Ovary (tissue), 9 donors: ENCODE measurements around the gene SEMA5B. TPM values are rescaled to one million over a fixed set of nuclear protein-coding genes. Genes with fewer than 3 reads are reported as not detected.

ENCODE experiments used
- DNase-seq, 5 donors: peaks; one replicate each; pipeline ENCODE4 v3.0.0-alpha.2; 2019 to 2020
- H3K27ac ChIP-seq, 2 donors: fragments of 200-600 bp; one replicate each; pipeline versions ENCODE4 v1.5.1 to v1.8.0; 2019 to 2022
- H3K27me3 ChIP-seq: fragments of 200-600 bp; one replicate; pipeline ENCODE4 v1.8.0; 2022
- H3K36me3 ChIP-seq: fragments of 200-600 bp; sonication (generic); one replicate; pipeline ENCODE4 v1.5.1; 2019
- H3K4me1 ChIP-seq: one replicate; pipeline ENCODE4 v1.8.1; 2013; ENCODE audit warnings: mild to moderate bottlenecking, moderate library complexity; ENCODE audit not compliant: insufficient read depth
- H3K4me3 ChIP-seq: fragments of 200-600 bp; sonication (generic); one replicate; pipeline ENCODE4 v1.5.1; 2017
- H3K9me3 ChIP-seq, 2 donors: fragments of 200-600 bp in 1 of 2; sonication (generic) in 1 of 2; one replicate each; pipeline versions ENCODE4 v1.5.1 to v1.8.1; 2013 to 2019; ENCODE audit warnings: mild to moderate bottlenecking in 1 of 2, moderate library complexity in 1 of 2
- EP300 ChIP-seq: sonication (generic); formaldehyde crosslinking; IDR thresholded peaks from one replicate; pipeline ENCODE4 v1.6.1; 2017; ENCODE audit warnings: antibody characterized with exemption
- POLR2A ChIP-seq: fragments of 450-650 bp; IDR thresholded peaks from one replicate; pipeline ENCODE4 v1.6.1; 2017; ENCODE audit warnings: antibody characterized with exemption, mild to moderate bottlenecking, moderate library complexity
- WGBS, 3 donors: extraction: QIAGEN DNeasy Blood & Tissue Kit in 1 of 3; methylation state at CpG; one replicate each; pipeline versions ENCODE4 v1.1.5 to v1.1.7; 2013 to 2017; 5-methylcytosine and 5-hydroxymethylcytosine counted together
- intact Hi-C, 4 donors: fragments of 100-400 bp; cut with DNase I; formaldehyde crosslinking; loops; one replicate each; pipeline versions ENCODE4 v1.11.0 to v1.15.1; 2022 to 2023
- polyA plus RNA-seq, 2 donors: library from polyadenylated mRNA; stranded (reverse); fragments of 200-250 nt in 1 of 2; fragments of 350-450 nt in 1 of 2; fragmentation: Illumina TruSeq in 1 of 2; extraction: RNeasy Lipid Tissue Mini Kit (QIAGEN cat#74804) in 1 of 2; gene quantifications; one replicate each; pipeline ENCODE4 v1.2.3, GENCODE V29; 2013 to 2014
- total RNA-seq, 7 donors: library from RNA; depleted of rRNA in 2 of 7; stranded (reverse); fragments of >200 nt in 2 of 7; fragmentation: NEBNext Ultra II Directional in 3 of 7; extraction: Animal tissue kit (Norgen Biotek cat#: 25700) in 3 of 7; gene quantifications; one replicate each; pipeline versions ENCODE4 v1.1.0 to v1.2.4, GENCODE V29; 2016 to 2023
- TF ChIP-seq, protein P1 (sequence below), 3 donors: fragments of 450-650 bp in 2 of 3; fragments of 200-600 bp in 1 of 3; IDR thresholded peaks; one replicate each; pipeline versions ENCODE4 v1.5.1 to v1.8.0; 2016 to 2022; ENCODE audit warnings: antibody characterized with exemption in 3 of 3, mild to moderate bottlenecking in 1 of 3
- donor health status: DM: no; HTN: no; CAD: no; lungs with moderate emphysema.
- donor health status: DM: no; HTN: no; CAD: no.
- donor health status: Bipolar disorder and iron deficiency.
- donor health status: DM: yes; HTN: yes; CAD: no.
- donor health status: DM: no; HTN: no; CAD: no.
- donor health status: DM: yes; HTN: yes; CAD: no.

Gene SEMA5B
- total and polyA plus RNA-seq, 9 donors = 0.22 to 3.1 (median 1.3) TPM

DNA sequence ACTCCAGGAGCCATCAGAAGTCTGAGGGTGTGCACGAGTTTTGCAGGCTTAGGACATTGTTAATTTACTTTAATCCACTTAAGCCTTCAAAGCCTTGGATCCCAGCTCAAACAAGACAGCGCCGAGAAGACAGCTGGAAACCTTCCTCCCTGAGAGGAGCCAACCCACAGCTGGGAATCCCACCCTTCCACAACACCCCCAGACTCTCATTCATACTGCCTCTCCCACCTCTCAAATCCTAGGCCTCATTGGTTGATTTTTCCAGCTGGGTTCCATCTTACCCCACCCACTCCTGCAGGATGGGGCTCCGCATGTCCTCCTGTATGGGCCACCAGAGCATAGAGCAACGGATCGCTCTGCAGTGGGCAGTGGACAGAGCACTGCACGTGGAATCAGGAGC lies 80.4 kb downstream of the SEMA5B start:
- Histone ChIP-seq H3K9me3 (no peaks in the 10 kb centered on the region), H3K4me3 (no peak overlapping the region), H3K4me1 (no peaks in the 10 kb centered on the region), H3K36me3 (no peaks in the 10 kb centered on the region), H3K27me3 (no peaks in the 10 kb centered on the region), H3K27ac (no peak overlapping the region)
- intact Hi-C loops = loop anchor here in 1 of 4 donors (10.0 kb wide), 2 partner anchors 78 to 92 kb away; partner anchors contain the start of gene SEMA5B
- DNase-seq = no peak
- TF ChIP-seq EP300 (no peak), POLR2A (no peak)
- TF ChIP-seq, protein P1, sequence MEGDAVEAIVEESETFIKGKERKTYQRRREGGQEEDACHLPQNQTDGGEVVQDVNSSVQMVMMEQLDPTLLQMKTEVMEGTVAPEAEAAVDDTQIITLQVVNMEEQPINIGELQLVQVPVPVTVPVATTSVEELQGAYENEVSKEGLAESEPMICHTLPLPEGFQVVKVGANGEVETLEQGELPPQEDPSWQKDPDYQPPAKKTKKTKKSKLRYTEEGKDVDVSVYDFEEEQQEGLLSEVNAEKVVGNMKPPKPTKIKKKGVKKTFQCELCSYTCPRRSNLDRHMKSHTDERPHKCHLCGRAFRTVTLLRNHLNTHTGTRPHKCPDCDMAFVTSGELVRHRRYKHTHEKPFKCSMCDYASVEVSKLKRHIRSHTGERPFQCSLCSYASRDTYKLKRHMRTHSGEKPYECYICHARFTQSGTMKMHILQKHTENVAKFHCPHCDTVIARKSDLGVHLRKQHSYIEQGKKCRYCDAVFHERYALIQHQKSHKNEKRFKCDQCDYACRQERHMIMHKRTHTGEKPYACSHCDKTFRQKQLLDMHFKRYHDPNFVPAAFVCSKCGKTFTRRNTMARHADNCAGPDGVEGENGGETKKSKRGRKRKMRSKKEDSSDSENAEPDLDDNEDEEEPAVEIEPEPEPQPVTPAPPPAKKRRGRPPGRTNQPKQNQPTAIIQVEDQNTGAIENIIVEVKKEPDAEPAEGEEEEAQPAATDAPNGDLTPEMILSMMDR (IDR thresholded peaks at IDR 0.05) = no peak
- WGBS, 3 donors = 24 to 53% (median 35%) methylated on average over 7 of the region's 7 CpGs

- TF ChIP-seq POLR2A (no peak), EP300 (no peak)
- TF ChIP-seq, protein P1 (IDR thresholded peaks at IDR 0.05) = no peak
- intact Hi-C loops = loop anchor here in 1 of 4 donors (10.0 kb wide), 2 partner anchors 79 to 91 kb away; partner anchors contain the start of gene SEMA5B
- no peaks in the 10 kb centered on the region for H3K36me3 ChIP-seq
- DNase-seq = no peak
- H3K27ac ChIP-seq = no peak overlapping the region
- no peaks in the 10 kb centered on the region for H3K9me3 ChIP-seq
- H3K27me3 ChIP-seq = no peaks in the 10 kb centered on the region
- no peaks in the 10 kb centered on the region for H3K4me1 ChIP-seq
- H3K4me3 ChIP-seq = no peak overlapping the region
These were observed 81.4 kb downstream of the SEMA5B start for GRCh38 chr3:122946185-122946584.

DNA sequence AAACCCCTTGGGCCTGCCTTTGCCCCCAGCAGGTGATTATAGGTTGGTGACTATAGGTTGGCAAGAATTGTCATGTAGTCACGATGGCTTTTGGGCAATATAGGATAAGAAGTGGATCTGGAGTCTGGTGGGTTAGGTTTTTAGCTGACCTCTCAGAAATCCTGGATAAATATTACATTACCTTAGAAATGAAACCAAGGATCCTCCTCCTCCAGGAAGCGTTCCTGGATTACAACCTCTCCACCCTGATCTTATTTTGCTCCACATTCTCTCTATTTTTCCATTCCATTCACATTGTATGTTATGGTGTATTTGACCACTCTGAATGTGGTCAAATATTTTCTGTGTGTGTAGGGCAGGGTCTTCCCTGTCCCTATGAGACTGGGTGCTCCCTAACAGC lies 82.3 kb downstream of the SEMA5B start:
- Histone ChIP-seq H3K27me3 (no peaks in the 10 kb centered on the region), H3K36me3 (no peaks in the 10 kb centered on the region), H3K4me3 (no peak overlapping the region), H3K9me3 (no peaks in the 10 kb centered on the region), H3K27ac (no peak overlapping the region), H3K4me1 (peaks cover 3% of the 10 kb centered on the region)
- no peak for TF ChIP-seq EP300
- TF ChIP-seq, protein P1 (IDR thresholded peaks at IDR 0.05) = no peak
- no peak for TF ChIP-seq POLR2A
- 71 to 82% (median 77%) methylated on average over 2 of the region's 2 CpGs for WGBS, 3 donors
- no peak for DNase-seq
- intact Hi-C loops = loop anchor here in 1 of 4 donors (10.0 kb wide), 2 partner anchors 80 to 90 kb away; partner anchors contain the start of gene SEMA5B

DNA sequence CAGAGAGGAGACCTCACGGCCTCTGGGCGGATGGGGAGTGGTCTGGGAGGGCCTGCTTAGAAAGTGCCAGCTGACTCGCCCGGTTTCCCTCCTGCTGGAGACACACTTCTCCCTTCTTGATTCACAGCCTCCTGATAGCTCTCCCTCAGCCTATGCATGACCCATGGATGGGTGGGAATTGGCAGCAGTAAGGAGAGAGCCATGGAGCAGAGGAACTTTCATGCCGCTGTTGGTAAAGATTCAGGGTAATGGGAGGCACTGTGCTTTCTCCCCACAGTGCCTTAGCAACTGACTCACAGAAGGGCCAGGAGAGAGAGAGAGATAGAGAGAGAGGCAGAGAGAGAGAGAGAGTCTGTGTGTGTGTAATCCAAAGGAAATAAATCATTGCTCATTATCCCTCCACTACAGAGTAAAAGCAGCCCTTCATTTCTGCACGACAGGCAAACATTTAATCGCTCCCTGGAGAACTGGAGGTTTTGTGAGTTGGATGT lies 82.8 kb downstream of the SEMA5B start:
- H3K27ac ChIP-seq = no peak overlapping the region
- DNase-seq = no peak
- WGBS, 3 donors = 40 to 74% (median 47%) methylated on average over 7 of the region's 7 CpGs

More for the DNA sequence above, 82.8 kb downstream of the SEMA5B start:
- Histone ChIP-seq H3K9me3 (no peaks in the 10 kb centered on the region), H3K36me3 (no peaks in the 10 kb centered on the region), H3K4me1 (peaks cover 3% of the 10 kb centered on the region), H3K4me3 (no peak overlapping the region), H3K27me3 (no peaks in the 10 kb centered on the region)
- intact Hi-C loops = loop anchor here in 1 of 4 donors (10.0 kb wide), 2 partner anchors 80 to 90 kb away; partner anchors contain the start of gene SEMA5B
- no peak for TF ChIP-seq POLR2A
- TF ChIP-seq, protein P1 (IDR thresholded peaks at IDR 0.05) = no peak
- TF ChIP-seq EP300 = no peak
